Measurements from ENCODE around the gene CAMK1G. TPM values are rescaled to one million over a fixed set of nuclear protein-coding genes. Genes with fewer than 3 reads are reported as not detected.
A peak's percentile ranks its signal among the peaks of the same experiment; 100 is the strongest.

CAMK1G gene
- total RNA-seq, 1 experiment from 2014 or later, result not detected

- CTCF ChIA-PET, result interaction anchor here (0.8 to 21.0 kb wide), 13 partner anchors 8 to 100 kb away, joined by 3 to 564 read pairs (median 13); no protein-coding TSS in a partner anchor
- DNase-seq (ENCODE audit: unreplicated experiment), result no peak
- Mint-ChIP-seq H3K4me3 (ENCODE audit: unreplicated experiment) (peak overlapping the region; percentile 83), H3K9me3 (ENCODE audit: unreplicated experiment) (no peaks in the 10 kb centered on the region), H3K27ac (ENCODE audit: low read depth, unreplicated experiment) (peak overlapping the region; percentile 46), H3K27me3 (ENCODE audit: insufficient read depth, unreplicated experiment) (no peaks in the 10 kb centered on the region), H3K36me3 (ENCODE audit: insufficient read depth, unreplicated experiment) (peaks cover 77% of the 10 kb centered on the region), H3K4me1 (ENCODE audit: insufficient read depth, unreplicated experiment) (peaks cover 79% of the 10 kb centered on the region)
- intact Hi-C loops (cut with micrococcal nuclease), result no loop called here
- BruUV-seq (replicated peaks), result no TSS peak
- no peak for TF ChIP-seq CTCF (IDR thresholded peaks at IDR 0.05; ENCODE audit: unreplicated experiment)
- POLR2A ChIA-PET, result interaction anchor here (0.6 to 18.4 kb wide), 12 partner anchors 9 to 1610 kb away, joined by 3 to 458 read pairs (median 8); partner anchors contain the start of gene G0S2
These were observed 64.8 kb downstream of the CAMK1G start for GRCh38 chr1:209648346-209648745.

DNA sequence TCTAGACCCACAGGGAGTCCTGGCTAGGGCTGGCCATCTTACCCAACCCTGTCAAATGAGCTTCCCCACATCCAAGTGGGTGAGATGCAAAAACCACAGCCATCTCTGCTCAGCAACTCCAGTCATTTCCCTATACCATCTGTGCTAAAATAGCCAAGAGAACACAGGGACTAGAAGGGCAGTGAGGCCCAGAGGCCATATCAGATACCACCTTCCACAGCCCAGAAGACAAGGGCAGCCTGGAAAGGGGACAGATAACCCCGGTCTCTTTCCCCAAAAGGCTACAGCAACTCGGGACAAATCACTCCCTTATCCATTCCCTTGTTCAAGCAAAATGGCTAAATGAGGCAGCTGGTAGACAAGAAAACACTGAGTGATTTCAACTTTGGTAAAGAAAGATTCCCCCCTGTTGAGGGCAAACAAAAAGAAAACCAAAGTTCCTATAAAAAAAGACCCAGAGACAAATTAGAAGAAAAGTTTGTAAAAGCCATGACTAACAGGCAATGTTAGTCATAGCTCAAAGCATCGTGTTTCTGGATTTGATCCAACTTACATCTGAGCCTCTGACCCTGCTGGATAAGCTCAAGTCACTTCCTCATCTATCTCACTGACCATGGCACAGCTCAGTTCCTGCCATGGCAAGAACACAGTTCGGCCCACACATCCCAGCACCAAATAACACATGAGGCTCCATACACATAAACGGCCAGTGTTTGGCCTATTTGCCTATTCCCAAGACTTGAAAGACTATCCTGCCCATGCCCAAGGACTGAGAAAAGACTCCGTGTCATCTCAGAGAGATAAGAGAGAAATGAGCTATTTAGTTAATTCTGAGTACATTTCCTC lies 65.6 kb downstream of the CAMK1G start:
- CTCF ChIA-PET, result interaction anchor here (0.6 to 21.0 kb wide), 36 partner anchors 9 to 251 kb away, joined by 3 to 564 read pairs (median 4); no protein-coding TSS in a partner anchor
- peak overlapping the region; percentile 99 for H3K27ac Mint-ChIP-seq (ENCODE audit: low read depth, unreplicated experiment)
- intact Hi-C loops (cut with micrococcal nuclease), result loop anchor here (1.0 kb wide), 1 partner anchor 47 kb away; no protein-coding TSS in a partner anchor
- H3K27me3 Mint-ChIP-seq (ENCODE audit: insufficient read depth, unreplicated experiment), result no peaks in the 10 kb centered on the region
- no peaks in the 10 kb centered on the region for H3K9me3 Mint-ChIP-seq (ENCODE audit: unreplicated experiment)
- TF ChIP-seq CTCF (IDR thresholded peaks at IDR 0.05; ENCODE audit: unreplicated experiment), result no peak
- DNase-seq (ENCODE audit: unreplicated experiment), result peak; percentile 98
- POLR2A ChIA-PET, result interaction anchor here (0.6 to 18.4 kb wide), 30 partner anchors 7 to 1609 kb away, joined by 3 to 458 read pairs (median 5); partner anchors contain the start of genes G0S2 and IRF6
- peaks cover 69% of the 10 kb centered on the region for H3K36me3 Mint-ChIP-seq (ENCODE audit: insufficient read depth, unreplicated experiment)
- H3K4me3 Mint-ChIP-seq (ENCODE audit: unreplicated experiment), result peak overlapping the region; percentile 83
- H3K4me1 Mint-ChIP-seq (ENCODE audit: insufficient read depth, unreplicated experiment), result peaks cover 80% of the 10 kb centered on the region
- no TSS peak for BruUV-seq (replicated peaks)

GRCh38 chr1:209650454-209650853 lies 66.9 kb downstream of the CAMK1G start:
- no TSS peak for BruUV-seq (replicated peaks)

More at GRCh38 chr1:209650454-209650853, 66.9 kb downstream of the CAMK1G start:
- POLR2A ChIA-PET, result interaction anchor here (0.6 to 18.4 kb wide), 20 partner anchors 8 to 263 kb away, joined by 3 to 458 read pairs (median 10); partner anchors contain the start of genes G0S2 and IRF6
- intact Hi-C loops (cut with micrococcal nuclease), result loop anchor here (2.0 to 10.0 kb wide), 2 partner anchors 14 to 246 kb away; no protein-coding TSS in a partner anchor
- CTCF ChIA-PET, result interaction anchor here (0.5 to 21.0 kb wide), 26 partner anchors 9 to 211 kb away, joined by 3 to 564 read pairs (median 6); no protein-coding TSS in a partner anchor
- peak overlapping the region; percentile 83 for H3K4me3 Mint-ChIP-seq (ENCODE audit: unreplicated experiment)
- H3K36me3 Mint-ChIP-seq (ENCODE audit: insufficient read depth, unreplicated experiment), result peaks cover 56% of the 10 kb centered on the region
- peak overlapping the region; percentile 99 for H3K27ac Mint-ChIP-seq (ENCODE audit: low read depth, unreplicated experiment)
- no peaks in the 10 kb centered on the region for H3K27me3 Mint-ChIP-seq (ENCODE audit: insufficient read depth, unreplicated experiment)
- no peak for TF ChIP-seq CTCF (IDR thresholded peaks at IDR 0.05; ENCODE audit: unreplicated experiment)
- H3K4me1 Mint-ChIP-seq (ENCODE audit: insufficient read depth, unreplicated experiment), result peaks cover 80% of the 10 kb centered on the region
- DNase-seq (ENCODE audit: unreplicated experiment), result peak; percentile 54
- H3K9me3 Mint-ChIP-seq (ENCODE audit: unreplicated experiment), result no peaks in the 10 kb centered on the region
